Astrocyte (in vitro differentiated cells and primary cell): ENCODE measurements around the gene SLCO3A1.

Experiments used
- CTCF ChIP-seq: IDR thresholded peaks from 2 replicates; pipeline ENCODE4 v1.5.1; 2011; ENCODE audit warnings: low read depth, mild to moderate bottlenecking, inconsistent platforms, low read length, moderate library complexity; ENCODE audit not compliant: insufficient read depth
- EZH2 ChIP-seq: IDR thresholded peaks from 2 replicates; pipeline ENCODE4 v1.6.1; 2012; ENCODE audit warnings: mild to moderate bottlenecking, low read length, inconsistent platforms; ENCODE audit not compliant: insufficient read depth

- TF ChIP-seq CTCF (no peak), EZH2 (no peak)
Observed at GRCh38 chr15:92069308-92070250, 216.1 kb downstream of the SLCO3A1 start.
